Keratinocyte (primary cell): Measurements from ENCODE around the gene SPG7. TPM values are rescaled to one million over a fixed set of nuclear protein-coding genes. Genes with fewer than 3 reads are reported as not detected.

Experiments
- DNase-seq: peaks from one replicate; pipeline ENCODE4 v3.0.0-alpha.2; 2011; ENCODE audit warnings: low read depth, missing footprints, low spot score
- FAIRE-seq: peaks from 2 replicates; lab custom pipeline; 2011; peaks lifted over from hg19 to GRCh38; lab: Jason Lieb, UNC
- H2AFZ ChIP-seq: 2 replicates; pipeline ENCODE4 v1.6.0; 2012; ENCODE audit warnings: low read length, control low read depth, inconsistent platforms; ENCODE audit not compliant: control insufficient read depth
- H3K27ac ChIP-seq: 2 replicates; pipeline ENCODE4 v1.5.1; 2011; ENCODE audit warnings: low read length; ENCODE audit not compliant: control insufficient read depth, insufficient read depth
- H3K27me3 ChIP-seq: 3 replicates; pipeline ENCODE4 v1.6.0; 2011; ENCODE audit warnings: low read length; ENCODE audit not compliant: control insufficient read depth, insufficient read depth; ENCODE audit errors: extremely low read depth
- H3K36me3 ChIP-seq, 2 experiments: 2 replicates in 1 of 2; 3 replicates in 1 of 2; pipeline ENCODE4 v1.5.1; 2011; ENCODE audit warnings: low read length in 2 of 2, mild to moderate bottlenecking in 1 of 2; ENCODE audit not compliant: control insufficient read depth in 2 of 2, insufficient read depth in 2 of 2; ENCODE audit errors: extremely low read depth in 1 of 2
- H3K4me1 ChIP-seq: 3 replicates; pipeline ENCODE4 v1.5.1; 2011; ENCODE audit warnings: low read length; ENCODE audit not compliant: control insufficient read depth, insufficient read depth; ENCODE audit errors: extremely low read depth
- H3K4me2 ChIP-seq: 3 replicates; pipeline ENCODE4 v1.6.0; 2011; ENCODE audit warnings: low read depth, low read length; ENCODE audit not compliant: control insufficient read depth, insufficient read depth; ENCODE audit errors: extremely low read depth
- H3K4me3 ChIP-seq, 3 experiments: fragments of 200-600 bp in 1 of 3; sonication (generic) in 1 of 3; 2 replicates in 2 of 3; 3 replicates in 1 of 3; pipeline ENCODE4 v1.5.1; 2011 to 2016; ENCODE audit warnings: low read length in 3 of 3, mild to moderate bottlenecking in 3 of 3, control low read depth in 2 of 3, inconsistent platforms in 1 of 3, low read depth in 1 of 3, mixed read lengths in 1 of 3, mixed run types in 1 of 3, moderate library complexity in 1 of 3; ENCODE audit not compliant: control insufficient read depth in 2 of 3, insufficient read depth in 2 of 3; ENCODE audit errors: extremely low read depth in 1 of 3
- H3K79me2 ChIP-seq: 2 replicates; pipeline ENCODE4 v1.6.0; 2012; ENCODE audit warnings: low read length; ENCODE audit not compliant: control insufficient read depth, insufficient read depth
- H3K9ac ChIP-seq: 3 replicates; pipeline ENCODE4 v1.6.0; 2011; ENCODE audit warnings: low read length; ENCODE audit not compliant: control insufficient read depth, insufficient read depth; ENCODE audit errors: extremely low read depth
- H3K9me1 ChIP-seq: 3 replicates; pipeline ENCODE4 v1.6.0; 2011; ENCODE audit warnings: low read length; ENCODE audit not compliant: control insufficient read depth, insufficient read depth; ENCODE audit errors: extremely low read depth
- H3K9me3 ChIP-seq: 2 replicates; pipeline ENCODE4 v1.5.1; 2012; ENCODE audit warnings: low read depth, low read length; ENCODE audit not compliant: control insufficient read depth
- H4K20me1 ChIP-seq: 3 replicates; pipeline ENCODE4 v1.6.0; 2011; ENCODE audit warnings: low read length; ENCODE audit not compliant: control insufficient read depth, insufficient read depth; ENCODE audit errors: extremely low read depth
- CTCF ChIP-seq, 3 experiments: IDR thresholded peaks in 1 of 3; conservative IDR thresholded peaks in 1 of 3; optimal IDR thresholded peaks in 1 of 3; 2 replicates in 2 of 3; 3 replicates in 1 of 3; pipeline versions ENCODE3 to v1.5.1; 2011; ENCODE audit warnings: low read length in 3 of 3, mild to moderate bottlenecking in 3 of 3, moderate library complexity in 2 of 3, control low read depth in 1 of 3, inconsistent platforms in 1 of 3; ENCODE audit not compliant: insufficient read depth in 2 of 3; ENCODE audit errors: extremely low read depth in 1 of 3
- EZH2 ChIP-seq: IDR thresholded peaks from one replicate; pipeline ENCODE4 v1.6.1; 2012; ENCODE audit warnings: inconsistent platforms, mild to moderate bottlenecking, low read length, moderate library complexity
- dilution Hi-C: fragments of 300-500 bp; cut with MboI; formaldehyde crosslinking; loops from one replicate; pipeline ENCODE4 v1.7.0; 2020; ENCODE audit warnings: low sequenced_read_pairs; ENCODE audit not compliant: extremely low pct_ligation_motif_present
- polyA plus RNA-seq, 5 experiments: library from polyadenylated mRNA; depleted of rRNA in 3 of 5; stranded (reverse) in 3 of 5; stranded (forward) in 1 of 5; unstranded in 1 of 5; fragments of >200 nt; gene quantifications; 1 replicate in 1 of 5; 2 replicates in 3 of 5; 3 replicates in 1 of 5; pipeline versions ENCODE4 v1.2.1 to v1.2.3, GENCODE V29; 2011 to 2012; ENCODE audit warnings: missing spikeins in 2 of 5, low read depth in 1 of 5, low replicate concordance in 1 of 5

The SPG7 gene
- polyA plus RNA-seq, 1 donor (not counting 4 experiments of a cell fraction or from before 2014, with no cell fraction given): 45.2 TPM

- FAIRE-seq (no peak), DNase-seq (no peak)
- H3K4me3 ChIP-seq: no peak overlapping the region
- TF ChIP-seq EZH2 (no peak), CTCF (optimal IDR thresholded peaks at IDR 0.05 in 1 of 3, IDR thresholded peaks at IDR 0.05 in 1 of 3, conservative IDR thresholded peaks at IDR 0.05 in 1 of 3; ENCODE audit: extremely low read depth in 1 of 3, insufficient read depth in 2 of 3, low read length in 3 of 3) (no peak)
- H3K4me1 ChIP-seq: peaks cover 66% of the 10 kb centered on the region
- H2AFZ ChIP-seq: no peak overlapping the region
- H4K20me1 ChIP-seq: peaks cover 69% of the 10 kb centered on the region
- peaks cover 91% of the 10 kb centered on the region for H3K79me2 ChIP-seq
- no peaks in the 10 kb centered on the region for H3K27me3 ChIP-seq
- dilution Hi-C loops: no loop called here
- peak overlapping the region; percentile 19 for H3K27ac ChIP-seq
- H3K4me2 ChIP-seq: peak overlapping the region; percentile 25
- peaks cover 2% of the 10 kb centered on the region for H3K9me1 ChIP-seq
- H3K9ac ChIP-seq: no peak overlapping the region
- H3K36me3 ChIP-seq: peaks cover 3 to 19% of the 10 kb centered on the region in 2 experiments
- H3K9me3 ChIP-seq: no peaks in the 10 kb centered on the region
Measured at GRCh38 chr16:89472711-89473075, 35.5 kb upstream of the SPG7 start.

GRCh38 chr16:89473136-89473712, 35.0 kb upstream of the SPG7 start:
- Histone ChIP-seq H3K9me3 (no peaks in the 10 kb centered on the region), H3K27me3 (no peaks in the 10 kb centered on the region), H3K36me3 (peaks cover 3 to 19% of the 10 kb centered on the region in 2 experiments), H3K27ac (peak overlapping the region; percentile 96), H3K4me2 (no peak overlapping the region), H3K79me2 (peaks cover 91% of the 10 kb centered on the region), H4K20me1 (peaks cover 70% of the 10 kb centered on the region), H3K9ac (no peak overlapping the region), H2AFZ (no peak overlapping the region), H3K4me3 (no peak overlapping the region), H3K9me1 (peaks cover 4% of the 10 kb centered on the region), H3K4me1 (peaks cover 71% of the 10 kb centered on the region)
- dilution Hi-C loops: no loop called here
- TF ChIP-seq EZH2: no peak
- TF ChIP-seq CTCF (optimal IDR thresholded peaks at IDR 0.05 in 1 of 3, IDR thresholded peaks at IDR 0.05 in 1 of 3, conservative IDR thresholded peaks at IDR 0.05 in 1 of 3; ENCODE audit: extremely low read depth in 1 of 3, insufficient read depth in 2 of 3, low read length in 3 of 3): no peak
- FAIRE-seq (no peak), DNase-seq (no peak)
